ENCODE data around the gene ONECUT3.
A peak's percentile ranks its signal among the peaks of the same experiment; 100 is the strongest.
"Not testable (repeated sequence)": the region's sequence is repeated elsewhere in the genome, so short reads cannot be mapped to it uniquely, and the experiment has no call there.

Gene ONECUT3

GRCh38 chr19:1756705-1757465, 3.6 kb downstream of the ONECUT3 start:
- no peak for DNase-seq

GRCh38 chr19:1757468-1758230, 4.3 kb downstream of the ONECUT3 start:
- DNase-seq, result no peak

GRCh38 chr19:1758231-1758577, 4.9 kb downstream of the ONECUT3 start:
- DNase-seq, result no peak

- no peak for DNase-seq
Measured at GRCh38 chr19:1758959-1759903, 5.9 kb downstream of the ONECUT3 start.

GRCh38 chr19:1760020-1760419, 6.7 kb downstream of the ONECUT3 start:
- DNase-seq, result no peak

GRCh38 chr19:1760786-1761527, 7.7 kb downstream of the ONECUT3 start:
- DNase-seq, result not testable (repeated sequence)

GRCh38 chr19:1761528-1762242, 8.4 kb downstream of the ONECUT3 start:
- DNase-seq, result no peak

GRCh38 chr19:1762243-1763117, 9.2 kb downstream of the ONECUT3 start:
- DNase-seq, result no peak

- DNase-seq, result no peak
Measured at GRCh38 chr19:1763648-1764639, 10.6 kb downstream of the ONECUT3 start.

- no peak for DNase-seq
Measured at GRCh38 chr19:1764729-1765128, 11.4 kb downstream of the ONECUT3 start.

- no peak for DNase-seq
Measured at GRCh38 chr19:1765232-1765903, 12.1 kb downstream of the ONECUT3 start.

- no peak for DNase-seq
Measured at GRCh38 chr19:1765904-1766799, 12.8 kb downstream of the ONECUT3 start.

- DNase-seq, result no peak
Measured at GRCh38 chr19:1766800-1767352, 13.6 kb downstream of the ONECUT3 start.

GRCh38 chr19:1767464-1767933, 14.2 kb downstream of the ONECUT3 start:
- DNase-seq, result peak; percentile 71 to 75

GRCh38 chr19:1768248-1768647, 14.9 kb downstream of the ONECUT3 start:
- no peak for DNase-seq

- no peak for DNase-seq
Measured at GRCh38 chr19:1768918-1769644, 15.8 kb downstream of the ONECUT3 start.

- DNase-seq, result no peak
Measured at GRCh38 chr19:1769645-1769985, 16.3 kb downstream of the ONECUT3 start.
